GM23338 (cell line): ENCODE data around the gene ZER1. TPM values are rescaled to one million over a fixed set of nuclear protein-coding genes. Genes with fewer than 3 reads are reported as not detected.

Experiments used
- ATAC-seq: fragments of 200-7000 bp; cut with Tn5 transposase; 3 replicates; pipeline ENCODE4 v1.9.1; 2020
- DNase-seq: peaks from one replicate; pipeline ENCODE4 v3.0.0-alpha.2; 2015; ENCODE audit warnings: low spot score
- H2AFZ ChIP-seq: fragments of 200-600 bp; sonication (generic); 2 replicates; pipeline ENCODE4 v1.8.0; 2016; ENCODE audit warnings: antibody characterized with exemption, mild to moderate bottlenecking, moderate library complexity
- H3F3A ChIP-seq: fragments of 200-600 bp; sonication (generic); replicated peaks from 2 replicates; pipeline ENCODE4 v1.8.0; 2017; ENCODE audit warnings: antibody characterized with exemption, mixed run types, low read depth
- H3K27ac ChIP-seq: fragments of 200-600 bp; sonication (generic); 2 replicates; pipeline ENCODE4 v1.6.1; 2016; ENCODE audit warnings: low read depth
- H3K27me3 ChIP-seq: fragments of 200-600 bp; sonication (generic); 2 replicates; pipeline ENCODE4 v1.8.0; 2016; ENCODE audit warnings: mild to moderate bottlenecking, mixed run types, moderate library complexity; ENCODE audit not compliant: insufficient read depth
- H3K36me3 ChIP-seq: fragments of 200-600 bp; sonication (generic); 2 replicates; pipeline ENCODE4 v1.8.0; 2016; ENCODE audit warnings: mild to moderate bottlenecking; ENCODE audit not compliant: insufficient read depth
- H3K4me1 ChIP-seq: fragments of 200-600 bp; sonication (generic); 2 replicates; pipeline ENCODE4 v1.8.0; 2016; ENCODE audit warnings: mild to moderate bottlenecking, moderate library complexity; ENCODE audit not compliant: insufficient read depth
- H3K4me2 ChIP-seq: fragments of 200-600 bp; sonication (generic); 2 replicates; pipeline ENCODE4 v1.7.1; 2017; ENCODE audit warnings: mixed run types
- H3K4me3 ChIP-seq: fragments of 200-600 bp; sonication (generic); 2 replicates; pipeline ENCODE4 v1.6.1; 2016; ENCODE audit warnings: mixed run types
- H3K79me2 ChIP-seq: fragments of 200-600 bp; sonication (generic); replicated peaks from 2 replicates; pipeline ENCODE4 v1.8.0; 2017; ENCODE audit warnings: mild to moderate bottlenecking; ENCODE audit not compliant: insufficient read depth
- H3K9me2 ChIP-seq: fragments of 200-600 bp; sonication (generic); 2 replicates; pipeline ENCODE4 v1.8.0; 2017; ENCODE audit not compliant: insufficient read depth
- H4K20me1 ChIP-seq: fragments of 200-600 bp; sonication (generic); replicated peaks from 2 replicates; pipeline ENCODE4 v1.8.0; 2017; ENCODE audit warnings: mild to moderate bottlenecking; ENCODE audit not compliant: insufficient read depth
- H3K27ac Mint-ChIP-seq: 2 replicates; pipeline ENCODE4 v1.8.0; 2020; ENCODE audit warnings: inconsistent platforms, mild to moderate bottlenecking, moderate library complexity, mixed read lengths
- H3K27me3 Mint-ChIP-seq: 3 replicates; pipeline ENCODE4 v1.8.0; 2022; ENCODE audit warnings: low read depth, mild to moderate bottlenecking, moderate library complexity, mixed read lengths, inconsistent platforms; ENCODE audit not compliant: insufficient read depth, poor library complexity
- H3K36me3 Mint-ChIP-seq: 3 replicates; pipeline ENCODE4 v1.8.0; 2021; ENCODE audit warnings: low read depth, mild to moderate bottlenecking, inconsistent platforms, moderate library complexity, mixed read lengths
- H3K4me1 Mint-ChIP-seq: 3 replicates; pipeline ENCODE4 v1.8.0; 2020; ENCODE audit warnings: mild to moderate bottlenecking, inconsistent platforms, mixed read lengths
- H3K4me3 Mint-ChIP-seq: 3 replicates; pipeline ENCODE4 v1.8.0; 2021; ENCODE audit warnings: moderate library complexity, mild to moderate bottlenecking, inconsistent platforms, mixed read lengths
- H3K9me3 Mint-ChIP-seq: 3 replicates; pipeline ENCODE4 v1.8.0; 2020; ENCODE audit warnings: moderate library complexity, mild to moderate bottlenecking, inconsistent platforms, mixed read lengths
- CREB1 ChIP-seq: fragments of 250-450 bp; sonication (Bioruptor Pico); IDR thresholded peaks from 2 replicates; pipeline ENCODE4 v1.5.0; 2020; ENCODE audit warnings: low read depth, mild to moderate bottlenecking, moderate library complexity
- CTCF ChIP-seq, 2 experiments: fragments of 200-600 bp in 1 of 2; sonication (generic) in 1 of 2; conservative IDR thresholded peaks; 2 replicates each; pipeline versions ENCODE4 v1.5.1 to v1.6.1; 2016 to 2017; ENCODE audit warnings: antibody characterized with exemption in 2 of 2, low read depth in 2 of 2, mild to moderate bottlenecking in 2 of 2, moderate library complexity in 1 of 2
- ETS1 ChIP-seq: IDR thresholded peaks from 2 replicates; pipeline ENCODE4 v1.6.1; 2016; ENCODE audit warnings: antibody characterized with exemption
- EZH2phosphoT487 ChIP-seq: fragments of 200-600 bp; sonication (generic); IDR thresholded peaks from one replicate; pipeline ENCODE4 v1.8.1; 2018; ENCODE audit warnings: antibody characterized with exemption; ENCODE audit not compliant: unreplicated experiment
- JUNB ChIP-seq: IDR thresholded peaks from one replicate; pipeline ENCODE4 v1.6.1; 2016; ENCODE audit warnings: antibody characterized with exemption; ENCODE audit not compliant: unreplicated experiment
- NANOG ChIP-seq: IDR thresholded peaks from 2 replicates; pipeline ENCODE4 v1.6.1; 2016; ENCODE audit warnings: antibody characterized with exemption, borderline replicate concordance
- POLR2AphosphoS5 ChIP-seq: IDR thresholded peaks from 2 replicates; pipeline ENCODE4 v1.6.1; 2016; ENCODE audit warnings: antibody characterized with exemption, low read depth
- ZNF331 ChIP-seq: fragments of 250-450 bp; sonication (Bioruptor Pico); IDR thresholded peaks from 2 replicates; pipeline ENCODE4 v1.5.0; 2020; ENCODE audit warnings: low read depth, mild to moderate bottlenecking, moderate library complexity
- ZNF462 ChIP-seq: fragments of 250-450 bp; sonication (Bioruptor Pico); IDR thresholded peaks from 2 replicates; pipeline ENCODE4 v1.5.0; 2020; ENCODE audit warnings: mild to moderate bottlenecking, moderate library complexity
- polyA plus RNA-seq: library from polyadenylated mRNA; unstranded; fragments of >200 nt; fragmentation: Nextera tagmentation; extraction: Ambion mirVana; gene quantifications from 2 replicates; pipeline ENCODE4 v1.2.1, GENCODE V29; 2016
- total RNA-seq: library from RNA; depleted of rRNA; stranded (reverse); fragments of >200 nt; shearing (Covaris generic); gene quantifications from 2 replicates; pipeline ENCODE4 v1.2.3, GENCODE V29; 2014

ZER1 gene
- total and polyA plus RNA-seq, 2 experiments from 2014 or later = 7.0 to 23.9 TPM

- no peak for TF ChIP-seq ZNF462 (CRISPR knock-in tag)
- TF ChIP-seq ETS1 = no peak
Observed at GRCh38 chr9:128688501-128689292, 83.0 kb downstream of the ZER1 start, which contains the start of gene SET (continued).

GRCh38 chr9:128687453-128687852, 84.3 kb downstream of the ZER1 start:
- Mint-ChIP-seq H3K27me3 (peaks cover 37% of the 10 kb centered on the region), H3K36me3 (peaks cover 79% of the 10 kb centered on the region), H3K4me1 (peaks cover 45% of the 10 kb centered on the region), H3K9me3 (peaks cover 6% of the 10 kb centered on the region), H3K4me3 (peak overlapping the region; percentile 100), H3K27ac (peak overlapping the region; percentile 94; the same call in 1 of the 2 replicates)
- no peaks in the 10 kb centered on the region for H3K27me3 ChIP-seq
- H3K27ac ChIP-seq = peak overlapping the region; percentile 98
- peaks cover 50% of the 10 kb centered on the region for H3K4me1 ChIP-seq
- H3K36me3 ChIP-seq = peaks cover 20% of the 10 kb centered on the region
- no peaks in the 10 kb centered on the region for H3K9me2 ChIP-seq
- H3F3A ChIP-seq = peaks cover 61% of the 10 kb centered on the region
- H3K79me2 ChIP-seq = peaks cover 75% of the 10 kb centered on the region
- H2AFZ ChIP-seq = no peak overlapping the region
- no peak for ATAC-seq
- peak overlapping the region; percentile 93 for H3K4me3 ChIP-seq
- H3K4me2 ChIP-seq = peak overlapping the region; percentile 99
- no peak for DNase-seq
- H4K20me1 ChIP-seq = peaks cover 55% of the 10 kb centered on the region
- TF ChIP-seq CTCF (conservative IDR thresholded peaks at IDR 0.05; ENCODE audit: low read depth in 2 of 2) = no peak
- TF ChIP-seq ETS1 = no peak
- TF ChIP-seq CREB1 (CRISPR knock-in tag) = no peak
- no peak for TF ChIP-seq POLR2AphosphoS5
- TF ChIP-seq JUNB = no peak
- TF ChIP-seq ZNF331 (CRISPR knock-in tag) = no peak
- no peak for TF ChIP-seq NANOG
- no peak for TF ChIP-seq EZH2phosphoT487
